HepG2 (cell line): ENCODE data around the gene YJEFN3. TPM values are rescaled to one million over a fixed set of nuclear protein-coding genes. Genes with fewer than 3 reads are reported as not detected.

Experiments
- ATAC-seq: fragments of 200-7000 bp; cut with Tn5 transposase; 3 replicates; pipeline ENCODE4 v1.9.1; 2020; ENCODE audit warnings: mild to moderate bottlenecking, moderate library complexity
- BruUV-seq: library from RNA; stranded (reverse); fragments of 400-500 nt; replicated peaks from 2 replicates; lab custom pipeline; 2021; lab: Mats Ljungman, UMichigan
- CTCF ChIA-PET: fragments of 300-600 bp; formaldehyde crosslinking; extraction: SDS; loops from one replicate; lab custom pipeline; 2021; ENCODE audit warnings: low total read pairs, inconsistent platforms, low intra/inter-chr PET ratio; lab: Yijun Ruan, JAX
- POLR2A ChIA-PET: fragments of 350-600 bp; sonication (Branson Sonifier 250); formaldehyde crosslinking; loops from one replicate; lab custom pipeline; 2020; ENCODE audit warnings: antibody characterized with exemption, inconsistent platforms; lab: Yijun Ruan, JAX
- DNase-seq: peaks from one replicate; pipeline ENCODE4 v3.0.0-alpha.2; 2015; ENCODE audit warnings: low spot score
- FAIRE-seq: peaks from 3 replicates; lab custom pipeline; 2011; peaks lifted over from hg19 to GRCh38; lab: Jason Lieb, UNC
- H2AFZ ChIP-seq: one replicate; pipeline ENCODE4 v1.6.1; 2011; ENCODE audit warnings: low read length, inconsistent platforms
- H3K27ac ChIP-seq: fragments of 300-600 bp; 3 replicates; pipeline ENCODE4 v1.8.0; 2011; ENCODE audit warnings: mixed run types, mild to moderate bottlenecking, mixed read lengths, low read length, inconsistent platforms; ENCODE audit not compliant: insufficient read depth; ENCODE audit errors: extremely low read length
- H3K27me3 ChIP-seq, 2 experiments: fragments of 200-600 bp in 1 of 2; 2 replicates in 1 of 2; 3 replicates in 1 of 2; pipeline versions ENCODE4 v1.6.0 to v1.8.0; 2011; ENCODE audit warnings: low read length in 2 of 2, mild to moderate bottlenecking in 2 of 2, moderate library complexity in 2 of 2, inconsistent platforms in 1 of 2; ENCODE audit not compliant: insufficient read depth in 2 of 2, control insufficient read depth in 1 of 2
- H3K36me3 ChIP-seq, 2 experiments: fragments of 200-600 bp in 1 of 2; replicated peaks in 1 of 2; 2 replicates in 1 of 2; 3 replicates in 1 of 2; pipeline versions ENCODE4 v1.5.1 to v1.8.0; 2011; ENCODE audit warnings: low read length in 2 of 2, inconsistent platforms in 1 of 2; ENCODE audit not compliant: insufficient read depth in 2 of 2, control insufficient read depth in 1 of 2
- H3K4me1 ChIP-seq: 2 replicates; pipeline ENCODE4 v1.5.1; 2012; ENCODE audit warnings: low read length, inconsistent platforms; ENCODE audit not compliant: insufficient read depth
- H3K4me2 ChIP-seq: 2 replicates; pipeline ENCODE4 v1.6.0; 2011; ENCODE audit warnings: low read depth, low read length, inconsistent platforms
- H3K4me3 ChIP-seq, 3 experiments: fragments of 200-600 bp in 1 of 3; sonication (generic), shearing (Covaris generic) in 1 of 3; replicated peaks in 1 of 3; 2 replicates each; pipeline ENCODE4 v1.5.1; 2011 to 2016; ENCODE audit warnings: low read length in 3 of 3, inconsistent platforms in 2 of 3, low read depth in 2 of 3, mild to moderate bottlenecking in 2 of 3, control low read depth in 1 of 3, mixed read lengths in 1 of 3; ENCODE audit not compliant: insufficient read depth in 1 of 3
- H3K79me2 ChIP-seq: one replicate; pipeline ENCODE4 v1.6.1; 2011; ENCODE audit warnings: low read length, inconsistent platforms; ENCODE audit not compliant: insufficient read depth
- H3K9ac ChIP-seq: 2 replicates; pipeline ENCODE4 v1.6.0; 2011; ENCODE audit warnings: mild to moderate bottlenecking, low read depth, low read length, inconsistent platforms; ENCODE audit not compliant: insufficient read depth
- H3K9me3 ChIP-seq: 2 replicates; pipeline ENCODE4 v1.5.1; 2012; ENCODE audit warnings: mild to moderate bottlenecking, low read length
- H4K20me1 ChIP-seq: 2 replicates; pipeline ENCODE4 v1.6.0; 2011; ENCODE audit warnings: inconsistent platforms, mild to moderate bottlenecking, low read length, moderate library complexity; ENCODE audit not compliant: insufficient read depth
- ETV6 ChIP-seq: sonication (generic); formaldehyde crosslinking; conservative IDR thresholded peaks from 2 replicates; pipeline ENCODE4 v1.4.0; 2020; ENCODE audit warnings: missing genetic modification reagents
- JARID2 ChIP-seq: sonication (generic); formaldehyde crosslinking; IDR thresholded peaks from 2 replicates; pipeline ENCODE4 v1.8.1; 2023; ENCODE audit warnings: missing genetic modification reagents, inconsistent platforms; ENCODE audit not compliant: insufficient replicate concordance
- SATB2 ChIP-seq: sonication (generic); formaldehyde crosslinking; IDR thresholded peaks from 2 replicates; pipeline ENCODE4 v1.5.0; 2020; ENCODE audit warnings: missing genetic modification reagents
- SETDB1 ChIP-seq: sonication (generic); formaldehyde crosslinking; IDR thresholded peaks from 2 replicates; pipeline ENCODE4 v1.5.1; 2020; ENCODE audit warnings: missing genetic modification reagents, mild to moderate bottlenecking, borderline replicate concordance
- SP2 ChIP-seq: sonication (generic); formaldehyde crosslinking; IDR thresholded peaks from 2 replicates; pipeline ENCODE4 v1.5.1; 2020; ENCODE audit warnings: mild to moderate bottlenecking, missing genetic modification reagents
- ZFP36 ChIP-seq: fragments of 150-350 bp; IDR thresholded peaks from 2 replicates; pipeline ENCODE4 v1.6.1; 2018; ENCODE audit warnings: borderline replicate concordance, low read length, low read depth; ENCODE audit not compliant: partially characterized antibody
- ZMYM2 ChIP-seq: sonication (generic); formaldehyde crosslinking; IDR thresholded peaks from 2 replicates; pipeline ENCODE4 v1.8.0; 2022; ENCODE audit warnings: mild to moderate bottlenecking, missing genetic modification reagents
- ZNF552 ChIP-seq: sonication (generic); formaldehyde crosslinking; IDR thresholded peaks from 2 replicates; pipeline ENCODE4 v1.9.0; 2022; ENCODE audit warnings: missing genetic modification reagents, mild to moderate bottlenecking, borderline replicate concordance
- ZNF777 ChIP-seq: sonication (generic); formaldehyde crosslinking; IDR thresholded peaks from 2 replicates; pipeline ENCODE4 v1.4.0; 2020; ENCODE audit warnings: missing genetic modification reagents
- WGBS: methylation state at CpG from one replicate; pipeline ENCODE4 v1.1.6; 2017; ENCODE audit warnings: low lambda C conversion rate; 5-methylcytosine and 5-hydroxymethylcytosine counted together
- in situ Hi-C: cut with HindIII; loops from 2 replicates; pipeline ENCODE4 v1.10.0; 2017; ENCODE audit warnings: low pct_unique_long_range_greater_than_20kb; ENCODE audit not compliant: extremely low pct_ligation_motif_present
- intact Hi-C: fragments of 100-400 bp; cut with micrococcal nuclease; formaldehyde crosslinking; loops from one replicate; pipeline ENCODE4 v1.10.0; 2022; ENCODE audit not compliant: unreplicated experiment
- polyA plus RNA-seq, 8 experiments: library from polyadenylated mRNA; depleted of rRNA in 3 of 8; stranded (reverse) in 7 of 8; unstranded in 1 of 8; fragments of >200 nt; fragmentation: Illumina TruSeq in 4 of 8; extraction: Trizol in 4 of 8; gene quantifications; 2 replicates each; pipeline versions ENCODE4 v1.2.1 to v1.2.3, GENCODE V29; 2011 to 2016; ENCODE audit warnings: low read depth in 4 of 8, missing spikeins in 1 of 8, mixed read lengths in 1 of 8; ENCODE audit not compliant: insufficient read depth in 1 of 8
- total RNA-seq, 5 experiments: library from RNA; depleted of rRNA; stranded (reverse); fragments of >200 nt; fragmentation: Illumina TruSeq; extraction: Trizol; gene quantifications; 2 replicates each; pipeline ENCODE4 v1.2.3, GENCODE V29; 2016; ENCODE audit warnings: low read depth in 1 of 5
- TF ChIP-seq, protein P1 (sequence below): sonication (generic); formaldehyde crosslinking; IDR thresholded peaks from 2 replicates; pipeline ENCODE4 v1.4.0; 2020; ENCODE audit warnings: missing genetic modification reagents, borderline replicate concordance
- TF ChIP-seq, protein P2 (sequence below): IDR thresholded peaks from 2 replicates; pipeline ENCODE4 v1.6.1; 2012; ENCODE audit warnings: inconsistent platforms
- TF ChIP-seq, protein P3 (sequence below): sonication (generic); formaldehyde crosslinking; IDR thresholded peaks from 2 replicates; pipeline ENCODE4 v1.4.0; 2020; ENCODE audit warnings: missing genetic modification reagents
- TF ChIP-seq, protein P4 (sequence below): sonication (generic); formaldehyde crosslinking; IDR thresholded peaks from 2 replicates; pipeline ENCODE4 v1.8.1; 2023; ENCODE audit warnings: mild to moderate bottlenecking, inconsistent platforms, moderate library complexity, missing genetic modification reagents, borderline replicate concordance
- TF ChIP-seq, protein P5 (sequence below): sonication (generic); formaldehyde crosslinking; IDR thresholded peaks from 2 replicates; pipeline ENCODE4 v1.8.0; 2022; ENCODE audit warnings: missing genetic modification reagents, mild to moderate bottlenecking, inconsistent platforms, borderline replicate concordance

Gene YJEFN3
- total and polyA plus RNA-seq, 2 of the 13 experiments (the other 11 are each of a cell fraction or from before 2014, with no cell fraction given), result 0.89 to 4.0 TPM

DNA sequence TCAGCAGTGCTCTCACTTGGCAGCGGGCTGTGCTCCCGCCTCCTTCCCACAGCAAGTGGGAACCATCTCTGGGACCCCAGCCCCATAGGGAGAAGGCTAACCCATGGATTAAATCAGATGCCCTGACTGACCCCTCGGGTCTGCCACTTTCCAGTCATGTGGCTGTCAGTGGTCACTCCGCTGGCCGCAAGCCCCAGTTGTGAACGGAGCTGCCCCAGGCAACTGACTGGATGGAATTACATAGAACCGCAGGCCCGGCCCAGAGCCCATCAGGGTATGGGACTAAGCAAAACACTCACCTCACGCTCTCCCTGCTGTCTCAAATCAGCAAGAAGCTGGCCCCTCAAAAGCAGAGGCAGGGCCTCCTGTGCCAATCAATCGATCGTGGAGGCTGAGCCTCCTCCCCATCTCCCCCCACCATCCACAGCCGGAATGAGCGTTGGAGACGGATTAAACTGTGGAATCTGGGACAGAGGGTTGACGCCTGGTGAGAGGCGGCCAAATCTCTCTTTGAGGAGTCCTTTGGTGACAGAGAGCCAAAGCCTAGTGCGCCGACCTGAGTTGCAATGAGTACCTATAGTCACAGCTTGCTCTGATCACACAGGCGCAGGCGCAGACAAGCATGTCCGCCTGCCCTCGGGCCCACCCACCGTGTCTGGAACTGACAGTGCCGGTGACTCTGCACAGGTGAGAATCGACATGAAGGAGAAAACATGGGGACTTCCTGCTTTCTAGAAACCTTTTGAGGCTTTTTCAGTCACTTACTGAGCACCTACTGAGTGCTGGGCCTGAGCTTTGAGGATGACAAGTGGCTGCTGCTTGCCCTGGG lies 51.0 kb downstream of the YJEFN3 start (continued):
- TF ChIP-seq, protein P1, sequence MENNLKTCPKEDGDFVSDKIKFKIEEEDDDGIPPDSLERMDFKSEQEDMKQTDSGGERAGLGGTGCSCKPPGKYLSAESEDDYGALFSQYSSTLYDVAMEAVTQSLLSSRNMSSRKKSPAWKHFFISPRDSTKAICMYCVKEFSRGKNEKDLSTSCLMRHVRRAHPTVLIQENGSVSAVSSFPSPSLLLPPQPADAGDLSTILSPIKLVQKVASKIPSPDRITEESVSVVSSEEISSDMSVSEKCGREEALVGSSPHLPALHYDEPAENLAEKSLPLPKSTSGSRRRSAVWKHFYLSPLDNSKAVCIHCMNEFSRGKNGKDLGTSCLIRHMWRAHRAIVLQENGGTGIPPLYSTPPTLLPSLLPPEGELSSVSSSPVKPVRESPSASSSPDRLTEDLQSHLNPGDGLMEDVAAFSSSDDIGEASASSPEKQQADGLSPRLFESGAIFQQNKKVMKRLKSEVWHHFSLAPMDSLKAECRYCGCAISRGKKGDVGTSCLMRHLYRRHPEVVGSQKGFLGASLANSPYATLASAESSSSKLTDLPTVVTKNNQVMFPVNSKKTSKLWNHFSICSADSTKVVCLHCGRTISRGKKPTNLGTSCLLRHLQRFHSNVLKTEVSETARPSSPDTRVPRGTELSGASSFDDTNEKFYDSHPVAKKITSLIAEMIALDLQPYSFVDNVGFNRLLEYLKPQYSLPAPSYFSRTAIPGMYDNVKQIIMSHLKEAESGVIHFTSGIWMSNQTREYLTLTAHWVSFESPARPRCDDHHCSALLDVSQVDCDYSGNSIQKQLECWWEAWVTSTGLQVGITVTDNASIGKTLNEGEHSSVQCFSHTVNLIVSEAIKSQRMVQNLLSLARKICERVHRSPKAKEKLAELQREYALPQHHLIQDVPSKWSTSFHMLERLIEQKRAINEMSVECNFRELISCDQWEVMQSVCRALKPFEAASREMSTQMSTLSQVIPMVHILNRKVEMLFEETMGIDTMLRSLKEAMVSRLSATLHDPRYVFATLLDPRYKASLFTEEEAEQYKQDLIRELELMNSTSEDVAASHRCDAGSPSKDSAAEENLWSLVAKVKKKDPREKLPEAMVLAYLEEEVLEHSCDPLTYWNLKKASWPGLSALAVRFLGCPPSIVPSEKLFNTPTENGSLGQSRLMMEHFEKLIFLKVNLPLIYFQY, result no peak
- TF ChIP-seq SP2 (CRISPR knock-in tag) (no peak), SETDB1 (CRISPR knock-in tag) (no peak), ZMYM2 (no peak)

DNA sequence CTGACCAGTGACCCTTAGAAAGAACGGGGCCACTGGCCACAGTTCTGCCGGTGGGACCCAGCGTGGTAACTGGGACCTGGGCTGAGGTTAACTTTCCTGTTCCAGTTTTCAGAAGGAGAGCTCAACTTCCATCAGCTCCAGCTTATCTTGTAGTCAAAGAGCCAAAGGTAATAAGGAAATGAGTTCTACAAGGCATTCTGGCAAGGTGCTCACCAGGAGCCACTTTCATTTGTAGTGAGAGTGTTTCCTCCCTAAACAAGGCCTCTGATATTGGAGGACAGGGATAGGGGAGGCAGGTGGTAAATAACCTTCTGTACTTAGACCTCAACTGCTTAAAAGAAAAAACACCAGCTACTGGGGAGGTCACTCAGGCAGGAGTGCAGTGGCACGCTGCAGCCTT lies 51.7 kb downstream of the YJEFN3 start:
- Histone ChIP-seq H3K4me1 (no peaks in the 10 kb centered on the region), H3K9ac (no peak overlapping the region), H3K27me3 (peaks cover 0 to 6% of the 10 kb centered on the region in 2 experiments; a peak in 3 of 5 replicates), H3K36me3 (no peaks in the 10 kb centered on the region), H3K79me2 (no peaks in the 10 kb centered on the region), H3K9me3 (no peaks in the 10 kb centered on the region), H3K4me2 (no peak overlapping the region), H2AFZ (no peak overlapping the region), H3K4me3 (no peak overlapping the region), H3K27ac (no peak overlapping the region), H4K20me1 (no peaks in the 10 kb centered on the region)
- WGBS, result 62% methylated on average over 4 of the region's 4 CpGs
- in situ Hi-C loops, result no loop called here
- DNase-seq (no peak), FAIRE-seq (no peak), ATAC-seq (no peak)
- CTCF ChIA-PET, result no interaction called here
- intact Hi-C loops, result no loop called here
- POLR2A ChIA-PET, result no interaction called here
- no TSS peak for BruUV-seq
- TF ChIP-seq ETV6 (CRISPR knock-in tag), result no peak
- TF ChIP-seq SATB2, result no peak
- TF ChIP-seq, protein P2, sequence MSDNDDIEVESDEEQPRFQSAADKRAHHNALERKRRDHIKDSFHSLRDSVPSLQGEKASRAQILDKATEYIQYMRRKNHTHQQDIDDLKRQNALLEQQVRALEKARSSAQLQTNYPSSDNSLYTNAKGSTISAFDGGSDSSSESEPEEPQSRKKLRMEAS, result no peak
- TF ChIP-seq, protein P3, sequence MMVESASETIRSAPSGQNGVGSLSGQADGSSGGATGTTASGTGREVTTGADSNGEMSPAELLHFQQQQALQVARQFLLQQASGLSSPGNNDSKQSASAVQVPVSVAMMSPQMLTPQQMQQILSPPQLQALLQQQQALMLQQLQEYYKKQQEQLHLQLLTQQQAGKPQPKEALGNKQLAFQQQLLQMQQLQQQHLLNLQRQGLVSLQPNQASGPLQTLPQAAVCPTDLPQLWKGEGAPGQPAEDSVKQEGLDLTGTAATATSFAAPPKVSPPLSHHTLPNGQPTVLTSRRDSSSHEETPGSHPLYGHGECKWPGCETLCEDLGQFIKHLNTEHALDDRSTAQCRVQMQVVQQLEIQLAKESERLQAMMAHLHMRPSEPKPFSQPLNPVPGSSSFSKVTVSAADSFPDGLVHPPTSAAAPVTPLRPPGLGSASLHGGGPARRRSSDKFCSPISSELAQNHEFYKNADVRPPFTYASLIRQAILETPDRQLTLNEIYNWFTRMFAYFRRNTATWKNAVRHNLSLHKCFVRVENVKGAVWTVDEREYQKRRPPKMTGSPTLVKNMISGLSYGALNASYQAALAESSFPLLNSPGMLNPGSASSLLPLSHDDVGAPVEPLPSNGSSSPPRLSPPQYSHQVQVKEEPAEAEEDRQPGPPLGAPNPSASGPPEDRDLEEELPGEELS (CRISPR knock-in tag), result no peak
- no peak for TF ChIP-seq ZFP36
- TF ChIP-seq, protein P4, sequence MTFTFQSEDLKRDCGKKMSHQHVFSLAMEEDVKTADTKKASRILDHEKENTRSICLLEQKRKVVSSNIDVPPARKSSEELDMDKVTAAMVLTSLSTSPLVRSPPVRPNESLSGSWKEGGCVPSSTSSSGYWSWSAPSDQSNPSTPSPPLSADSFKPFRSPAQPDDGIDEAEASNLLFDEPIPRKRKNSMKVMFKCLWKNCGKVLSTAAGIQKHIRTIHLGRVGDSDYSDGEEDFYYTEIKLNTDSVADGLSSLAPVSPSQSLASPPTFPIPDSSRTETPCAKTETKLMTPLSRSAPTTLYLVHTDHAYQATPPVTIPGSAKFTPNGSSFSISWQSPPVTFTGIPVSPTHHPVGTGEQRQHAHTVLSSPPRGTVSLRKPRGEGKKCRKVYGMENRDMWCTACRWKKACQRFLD (CRISPR knock-in tag), result no peak
- no peak for TF ChIP-seq ZNF552 (CRISPR knock-in tag)
- TF ChIP-seq, protein P5, sequence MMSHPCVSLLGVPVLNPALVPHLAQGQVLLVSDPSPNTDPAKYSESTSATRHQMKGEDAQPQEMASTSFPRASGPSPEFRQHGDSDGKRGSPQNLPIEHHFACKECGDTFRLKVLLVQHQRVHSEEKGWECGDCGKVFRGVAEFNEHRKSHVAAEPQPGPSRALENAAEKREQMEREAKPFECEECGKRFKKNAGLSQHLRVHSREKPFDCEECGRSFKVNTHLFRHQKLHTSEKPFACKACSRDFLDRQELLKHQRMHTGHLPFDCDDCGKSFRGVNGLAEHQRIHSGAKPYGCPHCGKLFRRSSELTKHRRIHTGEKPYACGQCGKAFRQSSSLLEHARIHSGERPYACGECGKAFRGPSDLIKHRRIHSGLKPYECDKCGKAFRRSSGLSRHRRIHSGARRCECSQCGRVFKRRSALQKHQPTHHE (CRISPR knock-in tag), result no peak
- no peak for TF ChIP-seq ZNF777
- no peak for TF ChIP-seq JARID2
